GM18505 (cell line): Measurements from ENCODE around the gene PRG3.
"Not testable (repeated sequence)": the region's sequence is repeated elsewhere in the genome, so short reads cannot be mapped to it uniquely, and the experiment has no call there.

Experiments used
- ATAC-seq: cut with Tn5 transposase; IDR thresholded peaks from one replicate; pipeline ENCODE4 v1.9.1; 2021; ENCODE audit not compliant: unreplicated experiment
- POLR2A ChIP-seq: IDR thresholded peaks from 4 replicates; pipeline ENCODE4 v1.6.1; 2011; ENCODE audit warnings: borderline replicate concordance; ENCODE audit not compliant: insufficient read depth, insufficient read length; ENCODE audit errors: extremely low read depth

PRG3 gene

GRCh38 chr11:57342702-57343101 is 38.2 kb downstream of the PRG3 start:
- ATAC-seq = no peak

DNA sequence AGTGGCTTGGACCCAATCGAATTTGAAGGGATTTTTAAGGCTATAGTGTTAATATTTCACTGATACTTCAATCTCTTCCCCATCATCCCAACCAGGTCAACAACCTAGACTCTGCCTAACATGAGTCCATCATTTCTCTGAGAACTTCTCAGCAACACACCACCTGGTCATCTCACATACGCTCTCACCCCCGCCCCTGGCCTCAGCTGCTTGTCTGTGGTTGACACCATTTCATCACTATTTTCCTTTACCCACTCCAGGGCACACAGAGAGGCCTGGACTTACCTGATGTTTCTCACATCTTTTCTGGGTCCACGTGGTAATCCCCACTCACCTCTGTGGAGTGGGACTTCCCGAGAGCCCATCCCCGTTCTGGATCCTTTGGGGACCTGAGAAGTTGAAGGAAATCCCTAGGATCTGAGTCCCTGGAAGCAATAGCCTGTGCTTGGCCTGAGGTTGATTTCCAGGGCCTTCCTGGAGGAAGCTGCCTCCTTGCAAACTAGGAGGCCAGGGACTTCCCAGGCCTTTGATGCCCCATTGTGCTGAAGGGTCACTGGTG is 39.6 kb downstream of the PRG3 start:
- TF ChIP-seq POLR2A = no peak
- no peak for ATAC-seq

More at GRCh38 chr11:57342702-57343101, 38.2 kb downstream of the PRG3 start:
- TF ChIP-seq POLR2A = no peak

DNA sequence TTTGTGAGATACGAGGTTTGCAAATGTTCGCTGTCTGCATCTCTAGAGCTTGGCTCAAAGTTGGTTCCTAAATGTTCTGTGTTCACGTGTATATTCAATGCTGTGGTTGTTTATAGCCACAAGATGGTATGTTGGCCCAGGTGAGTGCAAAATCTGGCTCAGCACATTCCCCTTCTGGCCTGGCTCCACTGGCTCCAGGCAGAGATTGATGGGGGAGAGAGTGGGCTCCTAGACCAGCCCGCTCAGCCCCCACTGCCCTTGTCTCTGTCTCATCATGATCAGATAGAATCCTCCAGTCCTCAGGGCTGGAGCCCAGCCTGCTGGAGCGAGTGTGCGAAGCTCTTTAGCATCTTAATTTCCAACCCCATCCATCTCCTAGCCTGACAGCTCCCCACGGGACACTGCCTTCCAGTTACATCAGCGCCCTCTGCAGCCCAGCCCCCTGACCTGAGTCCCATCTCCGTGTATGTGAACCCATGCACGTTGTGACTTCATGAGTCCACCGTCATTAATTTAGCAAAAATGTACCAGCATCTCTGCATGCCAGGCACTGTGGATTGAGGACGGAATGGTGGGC is 40.8 kb downstream of the PRG3 start:
- no peak for ATAC-seq
- TF ChIP-seq POLR2A = no peak

- no peak for ATAC-seq
Measured at GRCh38 chr11:57339328-57339727, 41.6 kb downstream of the PRG3 start.

GRCh38 chr11:57338142-57338541 is 42.8 kb downstream of the PRG3 start, which contains the start of gene P2RX3:
TSS of gene P2RX3 (plus strand) at chr11:57338352. CDS start at chr11:57338551, 199 bp downstream.
- no peak for ATAC-seq
- TF ChIP-seq POLR2A = no peak

More at GRCh38 chr11:57339328-57339727, 41.6 kb downstream of the PRG3 start:
- no peak for TF ChIP-seq POLR2A

DNA sequence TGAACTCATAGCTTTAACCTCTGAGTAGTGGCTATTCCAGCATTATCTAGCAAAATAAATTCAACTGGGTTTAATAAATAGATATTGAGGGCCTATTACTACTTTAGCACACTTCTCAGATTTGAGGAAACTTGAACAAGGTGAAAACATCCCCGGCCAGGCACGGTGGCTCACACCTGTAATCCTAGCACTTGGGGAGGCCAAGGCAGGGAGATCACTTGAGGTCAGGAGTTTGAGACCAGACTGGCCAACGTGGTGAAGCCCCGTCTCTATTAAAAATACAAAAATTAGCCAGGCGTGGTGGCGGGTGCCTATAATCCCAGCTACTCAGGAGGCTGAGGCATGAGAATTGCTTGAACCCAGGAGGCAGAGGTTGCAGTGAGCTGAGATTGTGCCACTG is 44.1 kb downstream of the PRG3 start:
- not testable (repeated sequence) for ATAC-seq

DNA sequence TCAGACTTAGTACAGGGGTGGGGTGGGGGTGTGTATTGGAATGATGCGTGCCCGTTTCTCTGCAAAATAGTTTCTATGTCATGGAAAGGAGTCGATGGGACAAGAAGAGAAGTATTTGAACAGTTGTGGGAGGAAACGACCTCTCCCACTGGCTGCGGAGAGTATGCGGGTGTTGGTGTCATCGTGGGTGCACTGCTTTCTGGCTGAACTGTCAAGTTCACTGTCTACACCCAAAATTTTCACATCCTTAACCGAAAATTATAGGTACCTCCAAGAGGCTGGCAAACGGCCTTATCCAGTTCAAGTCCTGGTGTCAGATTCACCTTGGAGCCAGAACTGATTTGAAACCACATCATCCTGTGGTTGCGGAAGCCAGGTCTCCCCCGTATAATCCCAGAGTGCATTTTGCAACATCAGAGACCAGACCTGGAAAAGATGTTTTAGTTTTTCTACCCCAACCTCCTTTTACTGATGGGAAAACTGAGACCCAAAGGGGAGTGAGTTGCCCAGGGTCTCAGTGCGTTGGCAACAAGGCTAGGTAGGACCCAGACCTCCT is 44.8 kb downstream of the PRG3 start:
- no peak for ATAC-seq
- TF ChIP-seq POLR2A = no peak

DNA sequence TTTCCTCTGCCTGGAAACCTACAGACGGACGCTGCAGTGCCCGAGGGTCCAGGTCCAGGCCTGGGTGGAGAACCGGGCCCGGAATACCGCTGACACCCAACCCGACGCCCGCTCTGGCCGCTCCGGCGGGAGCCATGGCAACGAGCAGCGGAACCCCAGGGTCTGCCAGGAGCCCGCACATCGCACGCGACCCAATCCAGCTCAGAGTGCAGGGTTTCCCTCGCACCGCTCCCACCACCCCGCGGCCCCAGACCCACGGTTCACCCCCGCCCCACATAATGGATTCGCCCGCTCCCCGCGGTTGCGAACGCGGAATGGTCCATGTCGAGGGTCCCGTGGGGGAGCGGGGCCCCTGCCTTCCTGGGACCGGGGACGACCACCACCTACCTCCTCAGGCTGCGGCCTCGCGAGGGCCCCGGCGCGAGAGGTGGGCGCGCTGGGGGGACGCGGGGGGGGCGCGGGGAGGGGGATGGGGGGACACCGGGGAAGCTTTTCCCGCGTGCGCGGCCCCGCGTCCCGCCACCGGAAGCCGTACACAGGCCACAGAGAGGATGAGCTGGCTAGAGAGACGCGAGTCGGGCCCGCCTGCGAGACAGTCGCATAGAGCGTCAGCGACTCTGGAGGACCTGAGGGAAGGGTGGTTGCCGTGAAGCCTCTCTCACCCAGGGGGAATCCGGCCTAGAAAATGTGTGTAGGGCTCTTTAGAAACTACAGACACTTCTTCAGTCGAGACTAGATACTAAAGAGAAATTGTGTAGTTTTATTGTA is 45.4 kb downstream of the PRG3 start, which contains the start of gene SSRP1:
TSS of gene SSRP1 (minus strand) at position 550 of the 768 bp plus-strand sequence. CDS start 771 bp downstream, outside the sequence.
- peak; percentile 99 for ATAC-seq
- peak; percentile 82 for TF ChIP-seq POLR2A

GRCh38 chr11:57335023-57335342 is 46.0 kb downstream of the PRG3 start:
- no peak for TF ChIP-seq POLR2A
- peak; percentile 1 for ATAC-seq

GRCh38 chr11:57332694-57333440 is 48.1 kb downstream of the PRG3 start:
- no peak for TF ChIP-seq POLR2A
- ATAC-seq = no peak

DNA sequence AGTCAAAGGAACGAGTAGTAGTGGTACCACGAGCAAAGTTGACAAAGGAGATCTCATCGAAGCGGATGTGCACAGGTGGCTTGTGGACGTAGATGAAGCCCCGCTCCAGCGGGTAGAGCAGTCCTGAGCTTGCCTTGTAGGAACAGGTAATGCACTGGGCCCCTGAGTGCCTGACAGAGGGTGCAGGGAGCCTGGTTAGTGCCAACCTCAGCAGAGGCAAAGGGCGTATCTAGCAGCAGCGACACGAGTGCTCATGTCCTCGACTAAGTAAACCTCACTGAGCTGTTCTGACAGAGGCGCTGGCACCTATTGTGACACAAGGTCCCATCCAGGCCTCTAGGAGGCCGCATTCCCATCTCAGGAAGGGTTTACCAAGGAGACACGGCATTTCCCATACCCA is 49.2 kb downstream of the PRG3 start:
- TF ChIP-seq POLR2A = no peak

DNA sequence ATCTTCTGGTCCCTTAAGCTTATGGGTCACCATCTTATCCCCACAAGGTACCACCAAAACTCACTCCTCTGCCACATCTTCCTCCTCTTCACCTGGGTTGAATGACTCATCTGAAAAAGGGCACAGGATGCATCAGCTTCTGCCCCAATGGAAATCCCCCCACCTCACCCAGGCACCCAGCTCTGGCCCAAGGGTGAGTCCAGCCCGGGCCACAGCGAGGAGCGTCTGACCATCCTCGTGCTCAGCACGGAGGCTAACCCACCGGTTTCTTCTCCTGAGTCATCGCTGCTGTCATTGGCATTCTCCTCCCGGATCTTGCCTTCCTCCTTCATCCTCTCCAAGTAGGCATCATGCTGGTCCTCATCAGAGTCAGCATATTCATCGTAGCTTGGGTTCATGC is 50.9 kb downstream of the PRG3 start:
- no peak for TF ChIP-seq POLR2A
- ATAC-seq = no peak

More for the DNA sequence above, 49.2 kb downstream of the PRG3 start:
- ATAC-seq = no peak

- TF ChIP-seq POLR2A = no peak
- no peak for ATAC-seq
Measured at GRCh38 chr11:57327721-57328120, 53.2 kb downstream of the PRG3 start.
